IMR-90 (cell line): ENCODE data around the gene PDZRN3. TPM values are rescaled to one million over a fixed set of nuclear protein-coding genes. Genes with fewer than 3 reads are reported as not detected.

Experiments
- ATAC-seq: fragments of 200-7000 bp; cut with Tn5 transposase; 2 replicates; pipeline ENCODE4 v1.9.1; 2020; ENCODE audit warnings: low read depth, mild to moderate bottlenecking, moderate library complexity
- BruUV-seq: library from RNA; stranded (reverse); fragments of 400-500 nt; replicated peaks from 2 replicates; lab custom pipeline; 2021; lab: Mats Ljungman, UMichigan
- CTCF ChIA-PET: fragments of 300-600 bp; formaldehyde crosslinking; extraction: SDS; loops from one replicate; lab custom pipeline; 2021; ENCODE audit warnings: antibody characterized with exemption; lab: Yijun Ruan, JAX
- POLR2A ChIA-PET: fragments of 300-600 bp; sonication (Branson Sonifier 250); formaldehyde crosslinking; loops from one replicate; lab custom pipeline; 2022; ENCODE audit warnings: antibody characterized with exemption; ENCODE audit not compliant: unreplicated experiment; lab: Charles Lee
- DNase-seq: peaks from one replicate; pipeline ENCODE4 v3.0.0; 2013
- H2AFZ ChIP-seq: replicated peaks from 2 replicates; pipeline ENCODE3; 2013; ENCODE audit warnings: low read length, mild to moderate bottlenecking; ENCODE audit not compliant: poor library complexity
- H2AK5ac ChIP-seq: 2 replicates; pipeline ENCODE4 v1.6.1; 2013; ENCODE audit warnings: low read depth, low read length, inconsistent platforms
- H2AK9ac ChIP-seq: replicated peaks from 2 replicates; pipeline ENCODE3; 2013; ENCODE audit warnings: mild to moderate bottlenecking, low read depth, low read length, moderate library complexity; ENCODE audit not compliant: poor library complexity
- H2BK120ac ChIP-seq: 2 replicates; pipeline ENCODE4 v1.6.1; 2013; ENCODE audit warnings: low read depth, low read length, inconsistent platforms
- H2BK15ac ChIP-seq: 3 replicates; pipeline ENCODE4 v1.6.1; 2013; ENCODE audit warnings: low read depth, low read length, inconsistent platforms
- H2BK20ac ChIP-seq: 2 replicates; pipeline ENCODE4 v1.6.1; 2013; ENCODE audit warnings: low read depth, mild to moderate bottlenecking, inconsistent platforms, low read length, moderate library complexity
- H2BK5ac ChIP-seq: 2 replicates; pipeline ENCODE4 v1.6.1; 2013; ENCODE audit warnings: mild to moderate bottlenecking, low read depth, low read length, inconsistent platforms; ENCODE audit not compliant: poor library complexity, severe bottlenecking
- H3K14ac ChIP-seq: replicated peaks from 2 replicates; pipeline ENCODE4 v1.6.1; 2013; ENCODE audit warnings: low read depth, low read length, inconsistent platforms
- H3K18ac ChIP-seq: 2 replicates; pipeline ENCODE4 v1.6.1; 2013; ENCODE audit warnings: low read depth, low read length, control low read depth
- H3K23ac ChIP-seq: 2 replicates; pipeline ENCODE4 v1.6.1; 2013; ENCODE audit warnings: low read depth, low read length, inconsistent platforms
- H3K27ac ChIP-seq: 2 replicates; pipeline ENCODE4 v1.5.1; 2013; ENCODE audit warnings: mild to moderate bottlenecking, control low read depth, low read length; ENCODE audit not compliant: insufficient read depth
- H3K27me3 ChIP-seq: 2 replicates; pipeline ENCODE4 v1.6.1; 2013; ENCODE audit warnings: low read length; ENCODE audit not compliant: control insufficient read depth, insufficient read depth
- H3K36me3 ChIP-seq: 2 replicates; pipeline ENCODE4 v1.6.1; 2013; ENCODE audit warnings: low read length, mixed read lengths; ENCODE audit not compliant: control insufficient read depth, insufficient read depth
- H3K4ac ChIP-seq: 2 replicates; pipeline ENCODE4 v1.6.1; 2013; ENCODE audit warnings: low read depth, low read length, inconsistent platforms
- H3K4me1 ChIP-seq: 2 replicates; pipeline ENCODE4 v1.6.1; 2013; ENCODE audit warnings: low read length, mixed read lengths; ENCODE audit not compliant: control insufficient read depth, insufficient read depth
- H3K4me2 ChIP-seq: 2 replicates; pipeline ENCODE4 v1.6.1; 2013; ENCODE audit warnings: low read depth, mild to moderate bottlenecking, control low read depth, low read length, moderate library complexity
- H3K4me3 ChIP-seq: 2 replicates; pipeline ENCODE4 v1.5.1; 2013; ENCODE audit warnings: low read depth, mild to moderate bottlenecking, control low read depth, low read length, moderate library complexity; ENCODE audit not compliant: insufficient read depth
- H3K56ac ChIP-seq: 2 replicates; pipeline ENCODE4 v1.6.1; 2013; ENCODE audit warnings: low read length, inconsistent platforms; ENCODE audit not compliant: insufficient read depth; ENCODE audit errors: extremely low read depth
- H3K79me1 ChIP-seq, 2 experiments: 2 replicates each; pipeline ENCODE4 v1.6.1; 2013; ENCODE audit warnings: low read length in 2 of 2, inconsistent platforms in 1 of 2, low read depth in 1 of 2
- H3K9ac ChIP-seq: 2 replicates; pipeline ENCODE4 v1.6.1; 2013; ENCODE audit warnings: low read depth, low read length, control low read depth
- H3K9me1 ChIP-seq: 2 replicates; pipeline ENCODE4 v1.6.1; 2013; ENCODE audit warnings: low read length, inconsistent platforms; ENCODE audit not compliant: insufficient read depth
- H3K9me3 ChIP-seq: 2 replicates; pipeline ENCODE4 v1.6.1; 2013; ENCODE audit warnings: low read length; ENCODE audit not compliant: control insufficient read depth, insufficient read depth
- H4K20me1 ChIP-seq: 2 replicates; pipeline ENCODE4 v1.6.1; 2013; ENCODE audit warnings: low read length, inconsistent platforms; ENCODE audit not compliant: insufficient read depth
- H4K5ac ChIP-seq: 2 replicates; pipeline ENCODE4 v1.6.1; 2013; ENCODE audit warnings: mild to moderate bottlenecking, low read depth, low read length, control low read depth
- H4K8ac ChIP-seq, 2 experiments: 2 replicates each; pipeline ENCODE4 v1.6.1; 2013; ENCODE audit warnings: low read depth in 2 of 2, low read length in 2 of 2, control low read depth in 1 of 2, inconsistent platforms in 1 of 2
- H4K91ac ChIP-seq: 2 replicates; pipeline ENCODE4 v1.6.1; 2013; ENCODE audit warnings: low read depth, low read length, inconsistent platforms; ENCODE audit not compliant: insufficient read depth
- BHLHE40 ChIP-seq: fragments of 150-350 bp; IDR thresholded peaks from 2 replicates; pipeline ENCODE4 v1.6.1; 2016; ENCODE audit warnings: mild to moderate bottlenecking, low read depth, low read length
- CEBPB ChIP-seq: IDR thresholded peaks from 2 replicates; pipeline ENCODE4 v1.6.1; 2012; ENCODE audit warnings: low read depth, low read length, improper control_type of control experiment
- CHD1 ChIP-seq: IDR thresholded peaks from 2 replicates; pipeline ENCODE4 v1.6.1; 2012; ENCODE audit warnings: low read depth, low read length, improper control_type of control experiment
- CTCF ChIP-seq: conservative IDR thresholded peaks from 2 replicates; pipeline ENCODE4 v1.5.1; 2012; ENCODE audit warnings: mild to moderate bottlenecking, low read depth, low read length, improper control_type of control experiment
- ELK1 ChIP-seq: fragments of 150-350 bp; IDR thresholded peaks from 2 replicates; pipeline ENCODE4 v1.6.1; 2016; ENCODE audit warnings: low read depth, mild to moderate bottlenecking, low read length, moderate library complexity, borderline replicate concordance
- FOS ChIP-seq: fragments of 150-350 bp; IDR thresholded peaks from 2 replicates; pipeline ENCODE4 v1.6.1; 2016; ENCODE audit warnings: low read depth, low read length
- MAFK ChIP-seq: IDR thresholded peaks from 2 replicates; pipeline ENCODE4 v1.6.1; 2012; ENCODE audit warnings: low read depth, low read length, improper control_type of control experiment
- MAZ ChIP-seq: IDR thresholded peaks from 2 replicates; pipeline ENCODE4 v1.6.1; 2012; ENCODE audit warnings: low read depth, mild to moderate bottlenecking, low read length, improper control_type of control experiment, moderate library complexity, borderline replicate concordance
- MXI1 ChIP-seq: IDR thresholded peaks from 2 replicates; pipeline ENCODE4 v1.6.1; 2012; ENCODE audit warnings: low read depth, mild to moderate bottlenecking, low read length, moderate library complexity, borderline replicate concordance
- NFE2L2 ChIP-seq: fragments of 150-350 bp; IDR thresholded peaks from 2 replicates; pipeline ENCODE4 v1.6.1; 2016; ENCODE audit warnings: low read depth, mild to moderate bottlenecking, low read length
- POLR2A ChIP-seq: IDR thresholded peaks from 2 replicates; pipeline ENCODE4 v1.6.1; 2012; ENCODE audit warnings: mild to moderate bottlenecking, low read depth, low read length
- RAD21 ChIP-seq: IDR thresholded peaks from 2 replicates; pipeline ENCODE4 v1.6.1; 2012; ENCODE audit warnings: low read length, improper control_type of control experiment
- RCOR1 ChIP-seq: IDR thresholded peaks from 2 replicates; pipeline ENCODE4 v1.6.1; 2012; ENCODE audit warnings: mild to moderate bottlenecking, low read length, improper control_type of control experiment; ENCODE audit not compliant: insufficient replicate concordance
- RFX5 ChIP-seq: IDR thresholded peaks from 2 replicates; pipeline ENCODE4 v1.8.0; 2012; ENCODE audit warnings: low read depth, mild to moderate bottlenecking, low read length, moderate library complexity
- SMC3 ChIP-seq: fragments of 150-350 bp; IDR thresholded peaks from 2 replicates; pipeline ENCODE4 v1.6.1; 2016; ENCODE audit warnings: low read depth, mild to moderate bottlenecking, antibody characterized with exemption, low read length, moderate library complexity
- WGBS, 2 experiments: methylation state at CpG; one replicate each; pipeline versions ENCODE4 v1.1.5 to v1.1.7; 2013; ENCODE audit warnings: missing lambda C conversion rate in 2 of 2; ENCODE audit not compliant: insufficient read length in 1 of 2; ENCODE audit errors: extremely low coverage in 2 of 2; 5-methylcytosine and 5-hydroxymethylcytosine counted together
- dilution Hi-C: fragments of 300-500 bp; cut with HindIII; formaldehyde crosslinking; loops from one replicate; pipeline ENCODE4 v1.14.3; 2018; ENCODE audit warnings: low sequenced_read_pairs; ENCODE audit not compliant: unreplicated experiment
- in situ Hi-C: fragments of 300-500 bp; cut with MboI; formaldehyde crosslinking; loops from 3 replicates; pipeline ENCODE4 v1.14.3; 2019; ENCODE audit warnings: low sequenced_read_pairs, inconsistent platforms, mixed read lengths
- intact Hi-C: fragments of 100-400 bp; cut with micrococcal nuclease; formaldehyde crosslinking; loops from 2 replicates; pipeline ENCODE4 v1.10.0; 2022
- polyA plus RNA-seq, 3 experiments: library from polyadenylated mRNA; depleted of rRNA; stranded (reverse); fragments of >200 nt; gene quantifications; 2 replicates each; pipeline ENCODE4 v1.2.3, GENCODE V29; 2012; ENCODE audit warnings: low replicate concordance in 1 of 3
- total RNA-seq: library from RNA; depleted of rRNA; stranded (reverse); fragments of >200 nt; gene quantifications from 2 replicates; pipeline ENCODE4 v1.2.3, GENCODE V29; 2012
- TF ChIP-seq, protein P1 (sequence below): fragments of 150-350 bp; IDR thresholded peaks from 2 replicates; pipeline ENCODE4 v1.6.1; 2017; ENCODE audit warnings: mild to moderate bottlenecking, antibody characterized with exemption, low read length, low read depth

The PDZRN3 gene
- total and polyA plus RNA-seq, 2 of the 4 experiments (the other 2 are of a cell fraction) = 9.4 to 17.0 TPM

DNA sequence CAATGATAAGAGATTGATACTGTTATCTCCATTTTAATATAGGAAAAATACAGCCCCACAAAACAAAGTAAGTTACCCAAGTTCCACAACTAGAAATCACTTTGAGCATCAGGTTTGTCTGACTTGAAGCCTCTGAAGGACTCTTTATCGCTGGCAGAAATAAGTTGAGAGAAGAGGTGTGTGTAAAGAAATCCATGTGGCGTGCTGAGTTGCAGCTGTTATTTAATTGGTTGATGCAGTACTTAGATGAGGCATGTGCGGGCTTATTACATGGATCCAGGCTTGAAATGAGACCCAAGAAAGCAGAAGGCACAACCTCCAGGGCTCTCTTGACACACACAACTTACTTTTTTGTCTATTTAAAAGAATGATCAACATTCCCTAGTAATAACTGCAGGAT lies 221.3 kb downstream of the PDZRN3 start:
- H4K20me1 ChIP-seq = peaks cover 3% of the 10 kb centered on the region; the same call in 1 of the 2 replicates
- WGBS, 2 experiments = 60% methylated on average over 1 of the region's 3 CpGs; no CpG with 5 or more reads in 1 of the 2 experiments
- H3K14ac ChIP-seq = no peak overlapping the region
- no peak overlapping the region for H4K91ac ChIP-seq
- intact Hi-C loops (no loop called here), dilution Hi-C loops (no loop called here), in situ Hi-C loops (no loop called here)
- no peak overlapping the region for H3K9ac ChIP-seq
- no peak overlapping the region for H2AK9ac ChIP-seq
- H3K27me3 ChIP-seq = no peaks in the 10 kb centered on the region
- no peak overlapping the region for H3K27ac ChIP-seq
- no peak for DNase-seq
- H3K36me3 ChIP-seq = peaks cover 8% of the 10 kb centered on the region; the same call in 1 of the 2 replicates
- H3K56ac ChIP-seq = no peak overlapping the region
- peaks cover 24% of the 10 kb centered on the region for H3K4me1 ChIP-seq
- no peak for ATAC-seq
- H2BK20ac ChIP-seq = no peak overlapping the region
- no peak overlapping the region for H3K4ac ChIP-seq
- H3K9me1 ChIP-seq = peaks cover 7% of the 10 kb centered on the region; the same call in 1 of the 2 replicates
- no peak overlapping the region for H2AFZ ChIP-seq
- CTCF ChIA-PET = no interaction called here
- H2BK15ac ChIP-seq = no peak overlapping the region
- H3K79me1 ChIP-seq = peaks cover 2 to 4% of the 10 kb centered on the region in 2 experiments; a peak in 2 of 4 replicates
- no peak overlapping the region for H2BK5ac ChIP-seq
- no peak overlapping the region for H2BK120ac ChIP-seq
- H3K18ac ChIP-seq = no peak overlapping the region
- no peak overlapping the region for H2AK5ac ChIP-seq
- no peak overlapping the region for H3K4me3 ChIP-seq
- no peak overlapping the region for H3K4me2 ChIP-seq
- no peak overlapping the region for H3K23ac ChIP-seq
- H4K5ac ChIP-seq = no peak overlapping the region
- no TSS peak for BruUV-seq
- H4K8ac ChIP-seq = no peak overlapping the region
- TF ChIP-seq ELK1 = no peak
- TF ChIP-seq CEBPB = no peak
- TF ChIP-seq CHD1 = no peak
- TF ChIP-seq MAZ = no peak
- TF ChIP-seq, protein P1, sequence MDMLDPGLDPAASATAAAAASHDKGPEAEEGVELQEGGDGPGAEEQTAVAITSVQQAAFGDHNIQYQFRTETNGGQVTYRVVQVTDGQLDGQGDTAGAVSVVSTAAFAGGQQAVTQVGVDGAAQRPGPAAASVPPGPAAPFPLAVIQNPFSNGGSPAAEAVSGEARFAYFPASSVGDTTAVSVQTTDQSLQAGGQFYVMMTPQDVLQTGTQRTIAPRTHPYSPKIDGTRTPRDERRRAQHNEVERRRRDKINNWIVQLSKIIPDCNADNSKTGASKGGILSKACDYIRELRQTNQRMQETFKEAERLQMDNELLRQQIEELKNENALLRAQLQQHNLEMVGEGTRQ = no peak
- TF ChIP-seq FOS = no peak
- TF ChIP-seq POLR2A = no peak
- TF ChIP-seq MXI1 = no peak
- no peak for TF ChIP-seq BHLHE40
- TF ChIP-seq RFX5 = no peak
- TF ChIP-seq RCOR1 = no peak
- TF ChIP-seq MAFK = no peak
- no peak for TF ChIP-seq RAD21
- no peak for TF ChIP-seq NFE2L2
- TF ChIP-seq CTCF = no peak
- no peak for TF ChIP-seq SMC3
- POLR2A ChIA-PET = no interaction called here
- no peaks in the 10 kb centered on the region for H3K9me3 ChIP-seq
